ENCODE measurements around the gene RNF8.

The RNF8 gene

GRCh38 chr6:37417393-37417792 is 63.6 kb downstream of the RNF8 start:
- POLR2A ChIA-PET, result no interaction called here
- Histone ChIP-seq H3K36me3 (ENCODE audit: control insufficient read depth in 4 of 4, insufficient read depth in 4 of 4, low read length in 3 of 4) (no peaks in the 10 kb centered on the region), H3K4me1 (ENCODE audit: control extremely low read depth in 1 of 4, control insufficient read depth in 4 of 4, insufficient read depth in 4 of 4, low read length in 3 of 4) (no peaks in the 10 kb centered on the region), H3K4me3 (ENCODE audit: control insufficient read depth in 1 of 7, extremely low read depth in 1 of 7, insufficient read depth in 4 of 7, low read depth in 2 of 7, low read length in 6 of 7) (no peak overlapping the region), H3K27ac (ENCODE audit: insufficient read depth in 1 of 2, low read depth in 1 of 2, low read length in 2 of 2, poor library complexity in 1 of 2, severe bottlenecking in 2 of 2) (no peak overlapping the region), H3K27me3 (replicated peaks in 2 of 5; ENCODE audit: control insufficient read depth in 4 of 5, insufficient read depth in 5 of 5, low read length in 4 of 5) (no peaks in the 10 kb centered on the region), H3K9me3 (ENCODE audit: control extremely low read depth in 1 of 5, control insufficient read depth in 4 of 5, insufficient read depth in 2 of 5, low read depth in 1 of 5, low read length in 4 of 5) (peaks cover 0 to 7% (median 0%) of the 10 kb centered on the region in 5 experiments)
- CTCF ChIA-PET, result interaction anchor here (0.9 kb wide), 1 partner anchor 8 kb away, joined by 3 read pairs; no protein-coding TSS in a partner anchor
- DNase-seq, result no peak
- WGBS (ENCODE audit: insufficient coverage), result no CpG with 5 or more reads among the region's 2 CpGs

- H3K4me1 ChIP-seq (ENCODE audit: control extremely low read depth in 1 of 4, control insufficient read depth in 4 of 4, insufficient read depth in 4 of 4, low read length in 3 of 4), result no peaks in the 10 kb centered on the region
- peaks cover 0 to 7% (median 0%) of the 10 kb centered on the region in 5 experiments for H3K9me3 ChIP-seq (ENCODE audit: control extremely low read depth in 1 of 5, control insufficient read depth in 4 of 5, insufficient read depth in 2 of 5, low read depth in 1 of 5, low read length in 4 of 5)
- no peak overlapping the region for H3K27ac ChIP-seq (ENCODE audit: insufficient read depth in 1 of 2, low read depth in 1 of 2, low read length in 2 of 2, poor library complexity in 1 of 2, severe bottlenecking in 2 of 2)
- 67% methylated on average over 3 of the region's 5 CpGs for WGBS (ENCODE audit: insufficient coverage)
- H3K4me3 ChIP-seq (ENCODE audit: control insufficient read depth in 1 of 7, extremely low read depth in 1 of 7, insufficient read depth in 4 of 7, low read depth in 2 of 7, low read length in 6 of 7), result no peak overlapping the region
- ChIA-PET POLR2A (no interaction called here), CTCF (interaction anchor here (1.4 kb wide), 1 partner anchor 9 kb away, joined by 3 read pairs; no protein-coding TSS in a partner anchor)
- H3K27me3 ChIP-seq (replicated peaks in 2 of 5; ENCODE audit: control insufficient read depth in 4 of 5, insufficient read depth in 5 of 5, low read length in 4 of 5), result no peaks in the 10 kb centered on the region
- no peak for DNase-seq
- H3K36me3 ChIP-seq (ENCODE audit: control insufficient read depth in 4 of 4, insufficient read depth in 4 of 4, low read length in 3 of 4), result no peaks in the 10 kb centered on the region
These were observed 64.9 kb downstream of the RNF8 start for GRCh38 chr6:37418722-37419121.

DNA sequence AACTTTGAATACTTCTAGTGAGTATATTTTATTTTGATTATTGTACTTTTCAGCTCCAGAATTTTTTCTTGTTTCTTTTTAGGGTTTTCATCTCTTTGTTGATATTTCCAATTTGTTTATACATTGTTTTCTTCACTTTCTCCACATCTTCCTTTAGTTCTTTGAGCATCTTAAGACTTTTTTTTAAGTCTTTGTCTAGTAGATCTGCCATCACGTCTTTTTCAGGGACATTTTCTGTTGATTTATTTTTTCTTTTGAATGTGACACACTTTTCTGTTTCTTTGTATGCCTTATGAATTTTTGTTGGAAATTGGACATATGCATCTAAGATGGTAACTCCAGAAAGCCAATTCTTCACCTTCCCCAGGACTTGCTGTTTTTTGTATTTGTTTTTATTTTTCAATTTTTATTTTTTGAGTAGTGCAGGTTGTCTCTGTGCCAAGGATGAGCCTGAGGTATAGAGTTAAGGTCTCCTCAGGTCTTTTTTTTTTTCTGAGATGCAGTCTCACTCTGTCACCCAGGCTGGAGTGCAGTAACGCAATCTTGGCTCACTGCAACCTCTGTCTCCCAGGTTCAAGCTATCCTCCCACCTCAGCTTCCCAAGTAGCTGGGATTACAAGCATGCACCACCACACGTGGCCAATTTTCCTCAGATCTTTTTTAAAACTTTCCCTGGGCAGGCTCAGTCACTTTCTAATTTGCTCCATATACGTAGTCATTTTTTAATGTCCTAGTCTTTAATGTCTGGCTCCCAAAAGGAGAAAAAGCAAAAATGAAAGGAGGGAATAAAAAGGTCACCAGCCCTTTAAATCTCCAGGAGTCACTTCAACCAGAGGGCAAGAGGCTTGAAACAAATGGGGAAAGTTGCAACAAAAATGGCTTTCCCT is 72.5 kb downstream of the RNF8 start:
- no peaks in the 10 kb centered on the region for H3K4me1 ChIP-seq (ENCODE audit: control extremely low read depth in 1 of 4, control insufficient read depth in 4 of 4, insufficient read depth in 4 of 4, low read length in 3 of 4)
- no peak for DNase-seq
- no peak overlapping the region for H3K4me3 ChIP-seq (ENCODE audit: control insufficient read depth in 1 of 7, extremely low read depth in 1 of 7, insufficient read depth in 4 of 7, low read depth in 2 of 7, low read length in 6 of 7)
- no peaks in the 10 kb centered on the region for H3K27me3 ChIP-seq (replicated peaks in 2 of 5; ENCODE audit: control insufficient read depth in 4 of 5, insufficient read depth in 5 of 5, low read length in 4 of 5)
- 100% methylated on average over 3 of the region's 4 CpGs for WGBS (ENCODE audit: insufficient coverage)
- H3K36me3 ChIP-seq (ENCODE audit: control insufficient read depth in 4 of 4, insufficient read depth in 4 of 4, low read length in 3 of 4), result no peaks in the 10 kb centered on the region
- ChIA-PET CTCF (interaction anchor here (0.7 to 1.4 kb wide), 3 partner anchors 9 to 102 kb away, joined by 3 read pairs; no protein-coding TSS in a partner anchor), POLR2A (interaction anchor here (0.6 kb wide), 1 partner anchor 1226 kb away, joined by 3 read pairs; no protein-coding TSS in a partner anchor)
- peaks cover 0 to 13% (median 0%) of the 10 kb centered on the region in 5 experiments for H3K9me3 ChIP-seq (ENCODE audit: control extremely low read depth in 1 of 5, control insufficient read depth in 4 of 5, insufficient read depth in 2 of 5, low read depth in 1 of 5, low read length in 4 of 5)
- no peak overlapping the region for H3K27ac ChIP-seq (ENCODE audit: insufficient read depth in 1 of 2, low read depth in 1 of 2, low read length in 2 of 2, poor library complexity in 1 of 2, severe bottlenecking in 2 of 2)

DNA sequence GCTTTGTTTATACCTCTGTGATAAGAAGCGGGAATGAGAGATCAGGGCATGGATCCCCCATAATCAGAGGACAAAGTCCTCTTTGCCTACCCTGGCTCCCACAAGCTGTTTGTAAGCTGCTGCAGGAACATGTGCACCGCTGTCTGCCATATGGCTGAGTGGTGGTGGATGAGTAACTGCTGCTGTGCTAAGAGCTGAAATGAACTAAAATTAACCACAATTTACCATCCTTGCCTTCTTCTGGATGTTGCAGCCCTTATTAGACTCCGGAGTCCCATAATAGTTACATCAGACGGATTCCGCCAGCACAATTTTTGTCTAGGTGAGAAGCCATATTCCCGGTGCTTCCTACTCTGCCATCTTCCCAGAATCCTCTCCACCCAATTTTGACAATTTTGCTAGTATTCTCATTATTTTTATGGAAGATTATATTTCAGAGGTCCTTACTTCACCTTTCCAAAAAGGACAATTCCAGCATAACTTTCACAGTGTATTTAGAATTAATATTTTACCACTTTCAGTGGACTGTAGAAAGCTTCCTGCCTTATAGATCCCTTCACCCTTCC is 73.2 kb downstream of the RNF8 start:
- no peak for DNase-seq
- ChIA-PET CTCF (interaction anchor here (1.0 kb wide), 2 partner anchors 26 to 45 kb away, joined by 3 to 4 read pairs; no protein-coding TSS in a partner anchor), POLR2A (interaction anchor here (0.6 kb wide), 1 partner anchor 1225 kb away, joined by 3 read pairs; no protein-coding TSS in a partner anchor)
- 100% methylated on average over 1 of the region's 6 CpGs for WGBS (ENCODE audit: insufficient coverage)
- Histone ChIP-seq H3K36me3 (ENCODE audit: control insufficient read depth in 4 of 4, insufficient read depth in 4 of 4, low read length in 3 of 4) (no peaks in the 10 kb centered on the region), H3K9me3 (ENCODE audit: control extremely low read depth in 1 of 5, control insufficient read depth in 4 of 5, insufficient read depth in 2 of 5, low read depth in 1 of 5, low read length in 4 of 5) (peaks cover 0 to 13% (median 0%) of the 10 kb centered on the region in 5 experiments), H3K4me1 (ENCODE audit: control extremely low read depth in 1 of 4, control insufficient read depth in 4 of 4, insufficient read depth in 4 of 4, low read length in 3 of 4) (no peaks in the 10 kb centered on the region), H3K27ac (ENCODE audit: insufficient read depth in 1 of 2, low read depth in 1 of 2, low read length in 2 of 2, poor library complexity in 1 of 2, severe bottlenecking in 2 of 2) (no peak overlapping the region), H3K27me3 (replicated peaks in 2 of 5; ENCODE audit: control insufficient read depth in 4 of 5, insufficient read depth in 5 of 5, low read length in 4 of 5) (no peaks in the 10 kb centered on the region), H3K4me3 (ENCODE audit: control insufficient read depth in 1 of 7, extremely low read depth in 1 of 7, insufficient read depth in 4 of 7, low read depth in 2 of 7, low read length in 6 of 7) (no peak overlapping the region)

DNA sequence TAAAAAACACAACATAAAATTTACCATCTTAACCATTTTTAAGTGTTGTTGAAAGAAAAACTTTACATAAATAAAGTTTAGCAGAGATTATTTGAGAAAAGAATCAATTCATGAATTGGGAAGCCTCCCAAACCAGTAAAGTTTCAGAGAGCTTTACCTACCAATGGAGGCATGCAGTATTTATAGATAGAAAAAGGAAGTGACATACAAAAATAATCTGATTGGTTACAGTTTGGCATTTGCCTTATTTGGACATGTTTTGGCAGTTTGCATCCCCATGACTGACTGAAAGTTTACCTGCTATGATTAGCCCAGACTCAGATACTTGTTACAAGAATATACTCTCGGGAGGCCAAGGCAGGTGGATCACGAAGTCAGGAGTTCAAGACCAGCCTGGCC is 75.6 kb downstream of the RNF8 start:
- POLR2A ChIA-PET, result no interaction called here
- Histone ChIP-seq H3K27me3 (replicated peaks in 2 of 5; ENCODE audit: control insufficient read depth in 4 of 5, insufficient read depth in 5 of 5, low read length in 4 of 5) (no peaks in the 10 kb centered on the region), H3K4me1 (ENCODE audit: control extremely low read depth in 1 of 4, control insufficient read depth in 4 of 4, insufficient read depth in 4 of 4, low read length in 3 of 4) (peaks cover 10 to 16% (median 15%) of the 10 kb centered on the region in 4 experiments), H3K9me3 (ENCODE audit: control extremely low read depth in 1 of 5, control insufficient read depth in 4 of 5, insufficient read depth in 2 of 5, low read depth in 1 of 5, low read length in 4 of 5) (peaks cover 0 to 13% (median 0%) of the 10 kb centered on the region in 5 experiments), H3K27ac (ENCODE audit: insufficient read depth in 1 of 2, low read depth in 1 of 2, low read length in 2 of 2, poor library complexity in 1 of 2, severe bottlenecking in 2 of 2) (no peak overlapping the region), H3K36me3 (ENCODE audit: control insufficient read depth in 4 of 4, insufficient read depth in 4 of 4, low read length in 3 of 4) (no peaks in the 10 kb centered on the region), H3K4me3 (ENCODE audit: control insufficient read depth in 1 of 7, extremely low read depth in 1 of 7, insufficient read depth in 4 of 7, low read depth in 2 of 7, low read length in 6 of 7) (no peak overlapping the region)
- CTCF ChIA-PET, result no interaction called here
- WGBS (ENCODE audit: insufficient coverage), result 100% methylated on average over 1 of the region's 2 CpGs
- peak in 1 of 3 donors; percentile 8 for DNase-seq

GRCh38 chr6:37432590-37432915 is 78.8 kb downstream of the RNF8 start:
- no peaks in the 10 kb centered on the region for H3K9me3 ChIP-seq (ENCODE audit: control extremely low read depth in 1 of 5, control insufficient read depth in 4 of 5, insufficient read depth in 2 of 5, low read depth in 1 of 5, low read length in 4 of 5)
- ChIA-PET CTCF (no interaction called here), POLR2A (interaction anchor here (1.1 kb wide), 1 partner anchor 206 kb away, joined by 4 read pairs; no protein-coding TSS in a partner anchor)
- peaks cover 6 to 20% (median 15%) of the 10 kb centered on the region in 4 experiments for H3K36me3 ChIP-seq (ENCODE audit: control insufficient read depth in 4 of 4, insufficient read depth in 4 of 4, low read length in 3 of 4)
- WGBS (ENCODE audit: insufficient coverage), result 13% methylated on average over 5 of the region's 7 CpGs
- H3K4me3 ChIP-seq (ENCODE audit: control insufficient read depth in 1 of 7, extremely low read depth in 1 of 7, insufficient read depth in 4 of 7, low read depth in 2 of 7, low read length in 6 of 7), result peak overlapping the region; percentile 75 to 100 (median 88)
- peak overlapping the region; percentile 81 to 89 for H3K27ac ChIP-seq (ENCODE audit: insufficient read depth in 1 of 2, low read depth in 1 of 2, low read length in 2 of 2, poor library complexity in 1 of 2, severe bottlenecking in 2 of 2)
- no peaks in the 10 kb centered on the region for H3K27me3 ChIP-seq (replicated peaks in 2 of 5; ENCODE audit: control insufficient read depth in 4 of 5, insufficient read depth in 5 of 5, low read length in 4 of 5)
- DNase-seq, result no peak
- peaks cover 10 to 19% (median 15%) of the 10 kb centered on the region in 4 experiments for H3K4me1 ChIP-seq (ENCODE audit: control extremely low read depth in 1 of 4, control insufficient read depth in 4 of 4, insufficient read depth in 4 of 4, low read length in 3 of 4)
